GM10248 (cell line): Measurements from ENCODE around the gene AACS.
"Not testable (repeated sequence)": the region's sequence is repeated elsewhere in the genome, so short reads cannot be mapped to it uniquely, and the experiment has no call there.

ENCODE experiments used
- CTCF ChIA-PET: fragments of 300-600 bp; sonication (Branson Sonifier 250); formaldehyde crosslinking; extraction: SDS; loops from one replicate; lab custom pipeline; 2021; ENCODE audit warnings: antibody characterized with exemption; lab: Yijun Ruan, JAX
- POLR2A ChIA-PET: fragments of 350-650 bp; sonication (Branson Sonifier 250); formaldehyde crosslinking; extraction: SDS; loops from one replicate; lab custom pipeline; 2020; ENCODE audit warnings: antibody characterized with exemption; lab: Yijun Ruan, JAX
- DNase-seq: peaks from one replicate; pipeline ENCODE4 v3.0.0; 2012; ENCODE audit errors: extremely low spot score
- CTCF ChIP-seq: IDR thresholded peaks from 2 replicates; pipeline ENCODE4 v1.5.1; 2012; ENCODE audit warnings: mild to moderate bottlenecking, low read depth; ENCODE audit errors: extremely low read depth, missing control alignments, control extremely low read depth

Gene AACS

GRCh38 chr12:125134576-125134975 is 69.3 kb downstream of the AACS start:
- CTCF ChIA-PET = no interaction called here
- POLR2A ChIA-PET = no interaction called here
- DNase-seq = no peak
- no peak for TF ChIP-seq CTCF

GRCh38 chr12:125135906-125136305 is 70.7 kb downstream of the AACS start:
- POLR2A ChIA-PET = no interaction called here
- TF ChIP-seq CTCF = no peak
- CTCF ChIA-PET = interaction anchor here (1.4 kb wide), 1 partner anchor 28 kb away, joined by 3 read pairs; no protein-coding TSS in a partner anchor
- DNase-seq = no peak

GRCh38 chr12:125136702-125137101 is 71.5 kb downstream of the AACS start:
- POLR2A ChIA-PET = no interaction called here
- TF ChIP-seq CTCF = no peak

GRCh38 chr12:125137766-125138344 is 72.6 kb downstream of the AACS start:
- ChIA-PET POLR2A (no interaction called here), CTCF (no interaction called here)
- no peak for DNase-seq
- no peak for TF ChIP-seq CTCF

More at GRCh38 chr12:125136702-125137101, 71.5 kb downstream of the AACS start:
- CTCF ChIA-PET = interaction anchor here (1.4 kb wide), 1 partner anchor 29 kb away, joined by 3 read pairs; no protein-coding TSS in a partner anchor
- no peak for DNase-seq

GRCh38 chr12:125140279-125141209 is 75.3 kb downstream of the AACS start:
- TF ChIP-seq CTCF = no peak
- ChIA-PET CTCF (no interaction called here), POLR2A (no interaction called here)
- DNase-seq = no peak

- DNase-seq, POLR2A ChIA-PET, CTCF ChIA-PET: not testable (repeated sequence)
Measured at GRCh38 chr12:125141210-125141573, 76.0 kb downstream of the AACS start.

GRCh38 chr12:125142601-125143000 is 77.4 kb downstream of the AACS start:
- DNase-seq = no peak
- POLR2A ChIA-PET = no interaction called here
- TF ChIP-seq CTCF = no peak
- CTCF ChIA-PET = interaction anchor here (0.9 kb wide), 1 partner anchor 13 kb away, joined by 3 read pairs; no protein-coding TSS in a partner anchor
